ENCODE results near the gene PPARA. TPM values are rescaled to one million over a fixed set of nuclear protein-coding genes. Genes with fewer than 3 reads are reported as not detected.

PPARA gene
- total and polyA plus RNA-seq, 2 experiments from 2014 or later, result 8.7 to 14.4 TPM

GRCh38 chr22:46115388-46115678 lies 35.0 kb upstream of the PPARA start:
- Histone ChIP-seq H3K4me3 (no peak overlapping the region), H3K4me1 (ENCODE audit: insufficient read depth) (peaks cover 18% of the 10 kb centered on the region), H3F3A (ENCODE audit: insufficient read depth) (peaks cover 78% of the 10 kb centered on the region), H3K27ac (peak overlapping the region; percentile 82), H3K9me3 (ENCODE audit: low read depth) (no peaks in the 10 kb centered on the region), H3K79me2 (ENCODE audit: insufficient read depth) (peaks cover 20% of the 10 kb centered on the region; the same call in 1 of the 2 replicates), H4K20me1 (ENCODE audit: insufficient read depth) (no peaks in the 10 kb centered on the region), H3K36me3 (ENCODE audit: low read depth) (peaks cover 8% of the 10 kb centered on the region; the same call in 1 of the 2 replicates), H3K9ac (peak overlapping the region; percentile 48), H3K4me2 (ENCODE audit: unreplicated experiment) (no peak overlapping the region), H3K27me3 (replicated peaks; ENCODE audit: insufficient read depth) (no peaks in the 10 kb centered on the region), H2AFZ (no peak overlapping the region), H3K9me2 (ENCODE audit: insufficient read depth) (no peaks in the 10 kb centered on the region)
- peak; percentile 42 for DNase-seq
- in situ Hi-C loops (cut with MboI), result no loop called here
- TF ChIP-seq EZH2 (IDR thresholded peaks at IDR 0.05; ENCODE audit: insufficient read depth, poor library complexity, severe bottlenecking), result no peak
- 53 to 59% methylated on average over 4 of the region's 4 CpGs for WGBS, 2 experiments (ENCODE audit: low coverage in 1 of 2, low lambda C conversion rate in 2 of 2, missing lambda C conversion rate in 2 of 2)

- peak overlapping the region; percentile 82 for H3K27ac ChIP-seq
- H4K20me1 ChIP-seq (ENCODE audit: insufficient read depth), result no peaks in the 10 kb centered on the region
- no peak overlapping the region for H2AFZ ChIP-seq
- no peaks in the 10 kb centered on the region for H3K27me3 ChIP-seq (replicated peaks; ENCODE audit: insufficient read depth)
- 29 to 30% methylated on average over 23 of the region's 23 CpGs for WGBS, 2 experiments (ENCODE audit: low coverage in 1 of 2, low lambda C conversion rate in 2 of 2, missing lambda C conversion rate in 2 of 2)
- in situ Hi-C loops (cut with MboI), result no loop called here
- H3K9me2 ChIP-seq (ENCODE audit: insufficient read depth), result no peaks in the 10 kb centered on the region
- no peak overlapping the region for H3K4me2 ChIP-seq (ENCODE audit: unreplicated experiment)
- peaks cover 18% of the 10 kb centered on the region for H3K4me1 ChIP-seq (ENCODE audit: insufficient read depth)
- H3K79me2 ChIP-seq (ENCODE audit: insufficient read depth), result peaks cover 14% of the 10 kb centered on the region; the same call in 1 of the 2 replicates
- peaks cover 78% of the 10 kb centered on the region for H3F3A ChIP-seq (ENCODE audit: insufficient read depth)
- TF ChIP-seq EZH2 (IDR thresholded peaks at IDR 0.05; ENCODE audit: insufficient read depth, poor library complexity, severe bottlenecking), result no peak
- TF ChIP-seq EZH2phosphoT487 (IDR thresholded peaks at IDR 0.05; ENCODE audit: insufficient read depth, low read depth), result no peak
- no peak for DNase-seq
- peaks cover 7% of the 10 kb centered on the region; the same call in 1 of the 2 replicates for H3K36me3 ChIP-seq (ENCODE audit: low read depth)
- no peak overlapping the region for H3K4me3 ChIP-seq
- peak overlapping the region; percentile 48 for H3K9ac ChIP-seq
- H3K9me3 ChIP-seq (ENCODE audit: low read depth), result no peaks in the 10 kb centered on the region
These were observed 34.4 kb upstream of the PPARA start for GRCh38 chr22:46115755-46116490.

GRCh38 chr22:46116491-46116958 lies 33.8 kb upstream of the PPARA start:
- Histone ChIP-seq H3K27ac (peak overlapping the region; percentile 82), H3K9ac (peak overlapping the region; percentile 48), H3K4me1 (ENCODE audit: insufficient read depth) (peaks cover 18% of the 10 kb centered on the region), H3K4me3 (no peak overlapping the region), H4K20me1 (ENCODE audit: insufficient read depth) (no peaks in the 10 kb centered on the region), H3K9me3 (ENCODE audit: low read depth) (no peaks in the 10 kb centered on the region), H3K27me3 (replicated peaks; ENCODE audit: insufficient read depth) (no peaks in the 10 kb centered on the region), H3K36me3 (ENCODE audit: low read depth) (peaks cover 4% of the 10 kb centered on the region; the same call in 1 of the 2 replicates), H3K79me2 (ENCODE audit: insufficient read depth) (0 out of 2 replicates have a peak, but pooled peaks cover 11% of the 10 kb centered on the region), H3F3A (ENCODE audit: insufficient read depth) (peaks cover 79% of the 10 kb centered on the region), H2AFZ (no peak overlapping the region), H3K9me2 (ENCODE audit: insufficient read depth) (no peaks in the 10 kb centered on the region), H3K4me2 (ENCODE audit: unreplicated experiment) (no peak overlapping the region)
- no peak for TF ChIP-seq EZH2 (IDR thresholded peaks at IDR 0.05; ENCODE audit: insufficient read depth, poor library complexity, severe bottlenecking)
- no peak for TF ChIP-seq EZH2phosphoT487 (IDR thresholded peaks at IDR 0.05; ENCODE audit: insufficient read depth, low read depth)
- peak; percentile 92 for DNase-seq
- in situ Hi-C loops (cut with MboI), result no loop called here
- whole genome bisulfite sequencing, 2 experiments (ENCODE audit: low coverage in 1 of 2, low lambda C conversion rate in 2 of 2, missing lambda C conversion rate in 2 of 2), result 10 to 29% methylated on average over 9 to 20 of the region's 28 CpGs

- H3K27me3 ChIP-seq (replicated peaks; ENCODE audit: insufficient read depth), result no peaks in the 10 kb centered on the region
- in situ Hi-C loops (cut with MboI), result no loop called here
- TF ChIP-seq EZH2phosphoT487 (IDR thresholded peaks at IDR 0.05; ENCODE audit: insufficient read depth, low read depth) (no peak), EZH2 (IDR thresholded peaks at IDR 0.05; ENCODE audit: insufficient read depth, poor library complexity, severe bottlenecking) (no peak)
- H3F3A ChIP-seq (ENCODE audit: insufficient read depth), result peaks cover 72% of the 10 kb centered on the region
- H3K4me3 ChIP-seq, result no peak overlapping the region
- H3K79me2 ChIP-seq (ENCODE audit: insufficient read depth), result 0 out of 2 replicates have a peak, but pooled peaks cover 10% of the 10 kb centered on the region
- H3K27ac ChIP-seq, result peak overlapping the region; percentile 82
- no peaks in the 10 kb centered on the region for H3K9me2 ChIP-seq (ENCODE audit: insufficient read depth)
- peaks cover 18% of the 10 kb centered on the region for H3K4me1 ChIP-seq (ENCODE audit: insufficient read depth)
- H3K9me3 ChIP-seq (ENCODE audit: low read depth), result no peaks in the 10 kb centered on the region
- H2AFZ ChIP-seq, result no peak overlapping the region
- 81 to 89% methylated on average over 10 of the region's 10 CpGs for WGBS, 2 experiments (ENCODE audit: low coverage in 1 of 2, low lambda C conversion rate in 2 of 2, missing lambda C conversion rate in 2 of 2)
- H3K9ac ChIP-seq, result peak overlapping the region; percentile 30; the same call in 1 of the 2 replicates
- peaks cover 4% of the 10 kb centered on the region; the same call in 1 of the 2 replicates for H3K36me3 ChIP-seq (ENCODE audit: low read depth)
- no peak overlapping the region for H3K4me2 ChIP-seq (ENCODE audit: unreplicated experiment)
- peak; percentile 31 for DNase-seq
- H4K20me1 ChIP-seq (ENCODE audit: insufficient read depth), result no peaks in the 10 kb centered on the region
These were observed 32.8 kb upstream of the PPARA start for GRCh38 chr22:46117206-46118199.

Measured in GM23248 (cell line).